Gastrocnemius medialis (tissue), 4 donors: ENCODE results near the gene AGAP1. TPM values are rescaled to one million over a fixed set of nuclear protein-coding genes. Genes with fewer than 3 reads are reported as not detected.
A peak's percentile ranks its signal among the peaks of the same experiment; 100 is the strongest.

Experiments used
- ATAC-seq, 2 donors: fragments of 150-250 bp; one replicate each; pipeline ENCODE4 v1.9.1; 2016
- DNase-seq, 2 donors: peaks; one replicate each; pipeline ENCODE4 v3.0.0-alpha.2; 2019
- H3K27ac ChIP-seq, 4 donors: fragments of 200-600 bp; sonication (generic); 1 replicate in 1 of 4; 2 replicates in 3 of 4; pipeline ENCODE4 v1.5.1; 2016 to 2018; ENCODE audit warnings: mild to moderate bottlenecking in 2 of 4, moderate library complexity in 1 of 4
- H3K27me3 ChIP-seq, 3 donors: fragments of 200-600 bp; sonication (generic) in 2 of 3; 1 replicate in 1 of 3; 2 replicates in 2 of 3; pipeline versions ENCODE4 v1.5.1 to v1.6.0; 2016 to 2019; ENCODE audit warnings: mild to moderate bottlenecking in 1 of 3, moderate library complexity in 1 of 3
- H3K36me3 ChIP-seq, 2 donors: fragments of 200-600 bp; sonication (generic) in 1 of 2; one replicate each; pipeline ENCODE4 v1.5.1; 2017 to 2018
- H3K4me1 ChIP-seq, 2 donors: fragments of 200-600 bp; sonication (generic) in 1 of 2; one replicate each; pipeline ENCODE4 v1.5.1; 2016 to 2017; ENCODE audit warnings: mild to moderate bottlenecking in 2 of 2
- H3K4me3 ChIP-seq, 4 donors: fragments of 200-600 bp; sonication (generic) in 3 of 4; 1 replicate in 1 of 4; 2 replicates in 3 of 4; pipeline ENCODE4 v1.5.1; 2016 to 2019; ENCODE audit warnings: mild to moderate bottlenecking in 2 of 4
- H3K9me3 ChIP-seq, 3 donors: fragments of 200-600 bp; sonication (generic) in 2 of 3; 1 replicate in 1 of 3; 2 replicates in 2 of 3; pipeline ENCODE4 v1.5.1; 2016 to 2019
- POLR2A ChIP-seq, 2 donors: fragments of 450-650 bp; IDR thresholded peaks; one replicate each; pipeline ENCODE4 v1.6.1; 2017; ENCODE audit warnings: antibody characterized with exemption in 2 of 2, mild to moderate bottlenecking in 2 of 2, moderate library complexity in 2 of 2
- in situ Hi-C, 4 donors: fragments of 200-750 bp; cut with MboI; loops; one replicate each; pipeline versions ENCODE4 v1.15.0 to v1.8.0; 2017; ENCODE audit warnings: low sequenced_read_pairs in 4 of 4
- intact Hi-C: fragments of 100-400 bp; cut with DNase I; formaldehyde crosslinking; loops from one replicate; pipeline ENCODE4 v1.15.1; 2023; ENCODE audit warnings: low total_unique reads
- total RNA-seq, 4 donors: library from RNA; depleted of rRNA; stranded (reverse); fragments of >200 nt; gene quantifications; one replicate each; pipeline versions ENCODE4 v1.1.0 to v1.2.3, GENCODE V29; 2016
- TF ChIP-seq, protein P1 (sequence below), 5 experiments: fragments of 450-650 bp in 3 of 5; fragments of 200-600 bp in 2 of 5; sonication (generic) in 2 of 5; IDR thresholded peaks in 4 of 5; conservative IDR thresholded peaks in 1 of 5; 1 replicate in 4 of 5; 2 replicates in 1 of 5; pipeline ENCODE4 v1.5.1; 2016 to 2019; ENCODE audit warnings: antibody characterized with exemption in 5 of 5, mild to moderate bottlenecking in 3 of 5, moderate library complexity in 3 of 5

The AGAP1 gene
- total RNA-seq, 4 donors from 2014 or later: 8.5 to 26.8 (median 14.4) TPM

- H3K4me3 ChIP-seq: no peak overlapping the region
- no peak for ATAC-seq
- no peak overlapping the region for H3K27ac ChIP-seq
- in situ Hi-C loops (loop anchor here in 3 of 4 donors (5.0 to 25.0 kb wide), 6 partner anchors 158 to 1056 kb away; no protein-coding TSS in a partner anchor), intact Hi-C loops (loop anchor here (5.0 kb wide), 1 partner anchor 101 kb away; the partner anchor contains the start of gene AGAP1)
- no peaks in the 10 kb centered on the region for H3K9me3 ChIP-seq
- DNase-seq: no peak
- peaks cover 7 to 10% of the 10 kb centered on the region in 2 donors for H3K4me1 ChIP-seq
- no peaks in the 10 kb centered on the region for H3K27me3 ChIP-seq
- no peaks in the 10 kb centered on the region for H3K36me3 ChIP-seq
- TF ChIP-seq POLR2A (IDR thresholded peaks at IDR 0.05): no peak
- TF ChIP-seq, protein P1, sequence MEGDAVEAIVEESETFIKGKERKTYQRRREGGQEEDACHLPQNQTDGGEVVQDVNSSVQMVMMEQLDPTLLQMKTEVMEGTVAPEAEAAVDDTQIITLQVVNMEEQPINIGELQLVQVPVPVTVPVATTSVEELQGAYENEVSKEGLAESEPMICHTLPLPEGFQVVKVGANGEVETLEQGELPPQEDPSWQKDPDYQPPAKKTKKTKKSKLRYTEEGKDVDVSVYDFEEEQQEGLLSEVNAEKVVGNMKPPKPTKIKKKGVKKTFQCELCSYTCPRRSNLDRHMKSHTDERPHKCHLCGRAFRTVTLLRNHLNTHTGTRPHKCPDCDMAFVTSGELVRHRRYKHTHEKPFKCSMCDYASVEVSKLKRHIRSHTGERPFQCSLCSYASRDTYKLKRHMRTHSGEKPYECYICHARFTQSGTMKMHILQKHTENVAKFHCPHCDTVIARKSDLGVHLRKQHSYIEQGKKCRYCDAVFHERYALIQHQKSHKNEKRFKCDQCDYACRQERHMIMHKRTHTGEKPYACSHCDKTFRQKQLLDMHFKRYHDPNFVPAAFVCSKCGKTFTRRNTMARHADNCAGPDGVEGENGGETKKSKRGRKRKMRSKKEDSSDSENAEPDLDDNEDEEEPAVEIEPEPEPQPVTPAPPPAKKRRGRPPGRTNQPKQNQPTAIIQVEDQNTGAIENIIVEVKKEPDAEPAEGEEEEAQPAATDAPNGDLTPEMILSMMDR (IDR thresholded peaks at IDR 0.05 in 4 of 5, conservative IDR thresholded peaks at IDR 0.05 in 1 of 5): no peak
Measured at GRCh38 chr2:235592836-235593235, 99.0 kb downstream of the AGAP1 start.

GRCh38 chr2:235594041-235594440, 100.2 kb downstream of the AGAP1 start:
- no peak for TF ChIP-seq POLR2A (IDR thresholded peaks at IDR 0.05)
- TF ChIP-seq, protein P1 (IDR thresholded peaks at IDR 0.05 in 4 of 5, conservative IDR thresholded peaks at IDR 0.05 in 1 of 5): peak; percentile 45 to 75 (median 66)
- Histone ChIP-seq H3K36me3 (no peaks in the 10 kb centered on the region), H3K4me1 (peaks cover 0 to 5% of the 10 kb centered on the region in 2 donors), H3K27ac (no peak overlapping the region), H3K4me3 (no peak overlapping the region), H3K27me3 (no peaks in the 10 kb centered on the region), H3K9me3 (no peaks in the 10 kb centered on the region)
- DNase-seq (no peak), ATAC-seq (peak; percentile 66 to 73)
- intact Hi-C loops (loop anchor here (2.0 to 5.0 kb wide), 3 partner anchors 102 to 457 kb away; partner anchors contain the start of gene AGAP1), in situ Hi-C loops (loop anchor here in 3 of 4 donors (5.0 to 25.0 kb wide), 6 partner anchors 159 to 1057 kb away; no protein-coding TSS in a partner anchor)

DNA sequence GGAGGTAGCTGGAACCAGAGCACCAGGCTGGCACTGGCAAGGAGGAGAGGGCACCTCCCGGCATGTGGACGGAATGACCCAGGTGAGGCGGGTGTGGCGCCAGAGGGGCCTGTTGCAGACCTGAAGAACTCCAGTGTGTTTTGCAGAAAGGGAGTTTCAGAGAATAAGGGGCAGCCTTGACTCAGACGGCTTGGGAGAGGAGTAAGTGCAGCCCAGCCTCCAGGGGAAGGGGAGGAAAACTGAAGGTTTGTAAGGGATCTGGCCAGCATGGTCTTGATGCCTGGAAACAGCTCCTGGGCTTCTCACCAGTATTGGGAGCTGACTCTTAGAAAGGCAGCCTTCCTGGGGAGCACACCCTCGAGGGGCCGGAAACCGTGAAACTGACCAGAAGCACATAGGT, 101.1 kb downstream of the AGAP1 start:
- Histone ChIP-seq H3K27me3 (no peaks in the 10 kb centered on the region), H3K27ac (no peak overlapping the region), H3K9me3 (no peaks in the 10 kb centered on the region), H3K4me1 (peaks cover 0 to 5% of the 10 kb centered on the region in 2 donors), H3K4me3 (no peak overlapping the region), H3K36me3 (no peaks in the 10 kb centered on the region)
- TF ChIP-seq, protein P1 (IDR thresholded peaks at IDR 0.05 in 4 of 5, conservative IDR thresholded peaks at IDR 0.05 in 1 of 5): no peak
- no peak for TF ChIP-seq POLR2A (IDR thresholded peaks at IDR 0.05)
- intact Hi-C loops (loop anchor here (1.0 to 5.0 kb wide), 5 partner anchors 75 to 458 kb away; partner anchors contain the start of gene AGAP1), in situ Hi-C loops (loop anchor here in 3 of 4 donors (5.0 to 25.0 kb wide), 6 partner anchors 160 to 1058 kb away; no protein-coding TSS in a partner anchor)
- no peak for DNase-seq
- ATAC-seq: no peak

DNA sequence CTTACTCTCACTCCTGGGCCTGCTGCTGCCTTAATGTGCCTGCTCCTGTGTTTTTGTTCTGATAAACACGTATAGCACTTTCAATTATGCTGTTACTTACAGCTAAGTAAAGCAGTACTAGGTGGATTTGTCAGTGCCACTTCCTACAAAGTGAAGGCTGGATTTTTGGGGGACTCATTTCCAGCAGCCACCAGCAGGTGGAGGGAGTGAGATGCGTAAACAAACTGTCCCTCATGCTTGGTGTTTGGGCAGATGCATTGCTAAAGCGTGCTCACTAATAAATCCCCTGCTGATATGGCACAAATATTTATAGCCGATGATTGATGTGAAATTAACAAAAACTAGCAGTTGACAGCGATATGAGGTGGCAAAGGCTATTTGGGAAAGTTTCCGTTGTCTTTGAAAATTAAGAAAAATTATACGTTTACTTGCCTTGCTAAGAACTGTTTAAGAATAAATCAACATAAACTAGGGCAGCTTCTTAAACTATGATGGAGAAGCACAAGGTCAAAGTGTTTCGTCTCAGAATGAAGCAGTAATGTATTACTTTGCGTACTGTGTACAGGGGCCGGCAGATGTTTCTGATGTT, 101.7 kb downstream of the AGAP1 start:
- in situ Hi-C loops: loop anchor here in 3 of 4 donors (10.0 to 25.0 kb wide), 5 partner anchors 161 to 1058 kb away; no protein-coding TSS in a partner anchor

More for the DNA sequence above, 101.7 kb downstream of the AGAP1 start:
- H3K4me1 ChIP-seq: peaks cover 0 to 5% of the 10 kb centered on the region in 2 donors
- H3K36me3 ChIP-seq: no peaks in the 10 kb centered on the region
- no peaks in the 10 kb centered on the region for H3K9me3 ChIP-seq
- DNase-seq (peak; percentile 21 to 60), ATAC-seq (peak; percentile 54 to 67)
- H3K27me3 ChIP-seq: no peaks in the 10 kb centered on the region
- TF ChIP-seq POLR2A (IDR thresholded peaks at IDR 0.05): no peak
- TF ChIP-seq, protein P1 (IDR thresholded peaks at IDR 0.05 in 4 of 5, conservative IDR thresholded peaks at IDR 0.05 in 1 of 5): peak; percentile 79 to 85 (median 83)
- intact Hi-C loops: loop anchor here (1.0 to 2.0 kb wide), 4 partner anchors 75 to 459 kb away; no protein-coding TSS in a partner anchor
- H3K4me3 ChIP-seq: no peak overlapping the region
- no peak overlapping the region for H3K27ac ChIP-seq
